ENCODE results near the gene RAB3B.
"Not testable (repeated sequence)": the region's sequence is repeated elsewhere in the genome, so short reads cannot be mapped to it uniquely, and the experiment has no call there.

RAB3B gene

DNA sequence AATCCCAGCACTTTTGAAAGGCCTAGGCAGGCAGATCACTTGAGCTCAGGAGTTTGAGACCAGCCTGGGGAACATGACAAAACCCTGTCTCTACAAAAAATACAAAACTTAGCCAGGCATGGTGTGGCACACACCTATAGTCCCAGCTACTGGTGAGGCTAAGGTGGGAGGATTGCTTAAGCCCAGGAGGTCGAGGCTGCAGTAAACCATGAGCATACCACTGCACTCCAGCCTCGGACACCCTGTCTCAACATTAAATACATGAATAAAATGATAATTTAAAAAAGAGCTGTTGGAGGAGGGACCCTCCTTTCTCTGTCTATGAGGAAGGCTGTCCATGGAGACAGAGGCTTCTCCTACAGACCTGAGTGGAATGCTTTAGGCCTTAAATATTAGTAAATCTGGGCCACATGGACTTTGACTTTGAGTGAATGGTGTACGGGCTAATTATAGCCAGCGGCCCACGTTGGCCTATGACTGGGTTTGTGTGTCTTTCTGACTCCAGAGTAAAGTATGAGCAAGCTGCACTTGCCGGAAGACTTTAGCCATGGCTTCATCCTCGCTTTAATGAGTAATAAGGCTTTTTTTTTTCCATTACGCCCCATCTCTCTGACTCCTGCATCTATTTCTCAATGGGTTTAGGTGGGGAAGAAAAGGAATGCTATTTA lies 21.3 kb downstream of the RAB3B start:
- no peaks in the 10 kb centered on the region for H3K36me3 ChIP-seq (ENCODE audit: control insufficient read depth, insufficient read depth, low read length)
- no peak overlapping the region for H3K4me3 ChIP-seq (ENCODE audit: insufficient read depth, low read depth, low read length, poor library complexity, severe bottlenecking)
- DNase-seq = no peak
- no peaks in the 10 kb centered on the region for H3K4me1 ChIP-seq (ENCODE audit: control insufficient read depth, insufficient read depth, low read length, poor library complexity, severe bottlenecking)
- H3K27me3 ChIP-seq (replicated peaks; ENCODE audit: control insufficient read depth, insufficient read depth, low read length, poor library complexity, severe bottlenecking) = no peaks in the 10 kb centered on the region
- H3K9me3 ChIP-seq (ENCODE audit: control insufficient read depth, low read length) = no peaks in the 10 kb centered on the region
- no peak overlapping the region for H3K27ac ChIP-seq (ENCODE audit: insufficient read depth, low read length, poor library complexity, severe bottlenecking)

DNA sequence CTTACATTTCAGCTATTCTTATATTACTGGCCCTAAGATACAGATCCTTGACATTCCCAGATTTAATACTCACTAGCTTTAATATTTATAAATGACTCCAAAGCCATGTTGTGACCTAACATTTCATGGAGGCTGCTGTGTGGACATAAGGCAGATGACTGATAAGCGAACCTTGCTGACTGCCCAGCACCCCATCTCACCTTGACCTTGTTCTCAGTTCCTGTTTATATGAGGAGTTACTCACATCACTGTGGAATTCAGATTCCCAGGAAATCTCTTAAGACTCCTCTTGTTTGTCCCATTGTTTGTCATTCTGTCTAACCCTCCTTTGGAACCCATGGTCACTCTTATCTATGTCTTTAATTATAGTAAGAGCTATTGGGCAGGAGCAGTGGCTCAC lies 21.9 kb downstream of the RAB3B start:
- Histone ChIP-seq H3K36me3 (ENCODE audit: control insufficient read depth, insufficient read depth, low read length) (no peaks in the 10 kb centered on the region), H3K9me3 (ENCODE audit: control insufficient read depth, low read length) (no peaks in the 10 kb centered on the region), H3K27me3 (replicated peaks; ENCODE audit: control insufficient read depth, insufficient read depth, low read length, poor library complexity, severe bottlenecking) (no peaks in the 10 kb centered on the region), H3K4me3 (ENCODE audit: insufficient read depth, low read depth, low read length, poor library complexity, severe bottlenecking) (no peak overlapping the region), H3K4me1 (ENCODE audit: control insufficient read depth, insufficient read depth, low read length, poor library complexity, severe bottlenecking) (no peaks in the 10 kb centered on the region), H3K27ac (ENCODE audit: insufficient read depth, low read length, poor library complexity, severe bottlenecking) (no peak overlapping the region)
- DNase-seq = no peak

DNA sequence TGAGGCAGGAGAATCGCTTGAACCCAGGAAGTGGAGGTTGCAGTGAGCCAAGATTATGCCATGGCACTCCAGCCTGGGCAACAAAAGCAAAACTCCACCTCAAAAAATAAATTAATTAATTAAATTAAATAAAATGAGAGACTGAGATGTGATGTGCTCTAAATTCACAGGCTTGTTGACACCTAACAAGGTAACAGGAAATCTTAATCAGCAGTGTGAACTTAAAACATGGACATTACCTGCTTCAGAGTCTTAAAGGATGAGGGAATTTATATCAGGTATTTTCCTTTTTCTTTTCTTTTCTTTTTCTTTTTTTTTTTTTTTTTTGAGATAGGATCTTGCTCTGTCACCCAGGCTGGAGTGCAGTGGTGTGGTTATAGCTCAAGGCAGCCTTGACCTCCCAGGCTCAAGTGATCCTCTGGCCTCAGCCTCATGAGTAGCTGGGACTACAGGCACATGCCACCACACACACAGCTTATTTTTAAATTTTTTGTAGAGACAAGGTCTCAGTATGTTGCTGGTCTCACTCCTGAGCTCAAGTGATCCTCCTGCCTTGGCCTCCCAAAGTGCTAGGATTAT lies 23.2 kb downstream of the RAB3B start:
- not testable (repeated sequence) for H3K27me3 ChIP-seq (replicated peaks; ENCODE audit: control insufficient read depth, insufficient read depth, low read length, poor library complexity, severe bottlenecking); H3K36me3 ChIP-seq (ENCODE audit: control insufficient read depth, insufficient read depth, low read length); H3K9me3 ChIP-seq (ENCODE audit: control insufficient read depth, low read length); DNase-seq; H3K27ac ChIP-seq (ENCODE audit: insufficient read depth, low read length, poor library complexity, severe bottlenecking); H3K4me3 ChIP-seq (ENCODE audit: insufficient read depth, low read depth, low read length, poor library complexity, severe bottlenecking); H3K4me1 ChIP-seq (ENCODE audit: control insufficient read depth, insufficient read depth, low read length, poor library complexity, severe bottlenecking)

DNA sequence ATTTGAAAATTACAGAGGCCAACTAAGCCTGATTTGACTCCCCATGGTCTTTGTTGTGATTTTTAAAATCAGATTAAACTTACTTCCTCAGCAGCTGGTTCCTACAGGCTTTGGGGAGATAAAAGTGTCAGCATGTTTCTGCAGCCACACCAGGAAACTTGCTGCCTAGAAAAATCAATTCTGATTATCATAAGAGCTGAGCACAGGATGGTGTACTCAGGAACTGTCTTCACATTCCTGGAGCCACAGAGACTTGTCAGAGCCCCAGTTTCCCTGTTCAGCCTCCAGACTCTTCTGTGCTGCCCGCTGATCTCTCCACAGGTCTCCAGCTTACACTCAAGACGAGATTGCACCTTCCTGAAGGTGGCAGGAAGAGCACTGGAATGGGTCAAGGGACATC lies 23.9 kb downstream of the RAB3B start:
- no peak overlapping the region for H3K27ac ChIP-seq (ENCODE audit: insufficient read depth, low read length, poor library complexity, severe bottlenecking)
- H3K4me3 ChIP-seq (ENCODE audit: insufficient read depth, low read depth, low read length, poor library complexity, severe bottlenecking) = no peak overlapping the region

DNA sequence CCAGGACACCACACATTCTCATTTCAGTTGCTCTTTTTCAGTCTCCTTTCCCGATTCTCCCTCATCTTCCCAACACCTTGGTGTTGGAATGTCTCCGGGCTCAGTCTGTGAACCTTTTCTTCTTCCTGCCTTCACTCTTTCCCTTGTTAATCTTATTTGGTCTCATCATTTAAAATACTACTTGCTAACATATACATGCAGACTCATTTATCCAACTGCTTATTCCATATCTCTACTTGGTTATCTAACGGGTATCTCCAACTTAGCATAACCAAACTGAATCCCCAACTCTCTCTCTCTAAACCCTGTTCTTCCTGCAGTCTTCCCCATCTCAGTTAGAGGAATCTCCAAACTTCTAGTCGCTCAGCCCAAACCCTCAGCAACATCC lies 26.2 kb downstream of the RAB3B start:
- H3K27me3 ChIP-seq (replicated peaks; ENCODE audit: control insufficient read depth, insufficient read depth, low read length, poor library complexity, severe bottlenecking) = no peaks in the 10 kb centered on the region
- H3K4me1 ChIP-seq (ENCODE audit: control insufficient read depth, insufficient read depth, low read length, poor library complexity, severe bottlenecking) = no peaks in the 10 kb centered on the region
- H3K27ac ChIP-seq (ENCODE audit: insufficient read depth, low read length, poor library complexity, severe bottlenecking) = no peak overlapping the region
- no peak for DNase-seq
- H3K9me3 ChIP-seq (ENCODE audit: control insufficient read depth, low read length) = no peaks in the 10 kb centered on the region
- no peak overlapping the region for H3K4me3 ChIP-seq (ENCODE audit: insufficient read depth, low read depth, low read length, poor library complexity, severe bottlenecking)
- no peaks in the 10 kb centered on the region for H3K36me3 ChIP-seq (ENCODE audit: control insufficient read depth, insufficient read depth, low read length)

More for the DNA sequence above, 23.9 kb downstream of the RAB3B start:
- Histone ChIP-seq H3K27me3 (replicated peaks; ENCODE audit: control insufficient read depth, insufficient read depth, low read length, poor library complexity, severe bottlenecking) (no peaks in the 10 kb centered on the region), H3K4me1 (ENCODE audit: control insufficient read depth, insufficient read depth, low read length, poor library complexity, severe bottlenecking) (no peaks in the 10 kb centered on the region), H3K9me3 (ENCODE audit: control insufficient read depth, low read length) (no peaks in the 10 kb centered on the region), H3K36me3 (ENCODE audit: control insufficient read depth, insufficient read depth, low read length) (no peaks in the 10 kb centered on the region)
- no peak for DNase-seq

DNA sequence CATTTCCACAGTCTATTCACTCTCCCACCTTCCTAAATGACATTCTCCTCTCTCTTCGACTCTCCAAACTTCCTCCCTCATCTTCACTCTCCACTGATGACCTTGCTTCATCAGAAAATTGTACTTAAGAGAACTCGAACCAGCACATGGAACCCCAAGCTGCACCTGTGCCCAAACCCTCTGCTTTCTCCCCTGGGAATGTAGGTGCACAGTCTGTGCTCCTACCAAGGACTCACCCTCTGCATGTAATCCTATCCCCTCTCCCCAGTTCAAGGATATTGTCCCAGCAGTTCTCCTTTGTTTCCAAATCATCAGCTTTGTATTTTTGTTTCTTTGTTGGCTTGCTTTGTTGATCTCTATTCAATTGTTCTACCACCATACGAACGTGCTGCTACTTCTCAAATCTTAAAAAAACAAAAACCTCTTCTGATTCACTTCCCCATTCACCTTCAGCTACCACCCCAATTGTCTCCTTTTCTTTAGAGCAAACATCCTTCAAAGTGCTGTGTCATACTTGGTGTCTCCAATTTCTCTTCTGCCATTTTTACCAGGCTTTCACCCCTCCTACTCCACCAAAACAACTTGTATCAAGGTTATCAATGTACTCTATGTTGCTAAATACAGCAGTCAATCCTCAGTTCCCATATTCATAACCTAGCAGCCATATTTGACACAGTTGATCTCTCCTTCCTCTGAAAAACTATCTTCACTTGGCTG lies 26.8 kb downstream of the RAB3B start:
- no peak for DNase-seq

DNA sequence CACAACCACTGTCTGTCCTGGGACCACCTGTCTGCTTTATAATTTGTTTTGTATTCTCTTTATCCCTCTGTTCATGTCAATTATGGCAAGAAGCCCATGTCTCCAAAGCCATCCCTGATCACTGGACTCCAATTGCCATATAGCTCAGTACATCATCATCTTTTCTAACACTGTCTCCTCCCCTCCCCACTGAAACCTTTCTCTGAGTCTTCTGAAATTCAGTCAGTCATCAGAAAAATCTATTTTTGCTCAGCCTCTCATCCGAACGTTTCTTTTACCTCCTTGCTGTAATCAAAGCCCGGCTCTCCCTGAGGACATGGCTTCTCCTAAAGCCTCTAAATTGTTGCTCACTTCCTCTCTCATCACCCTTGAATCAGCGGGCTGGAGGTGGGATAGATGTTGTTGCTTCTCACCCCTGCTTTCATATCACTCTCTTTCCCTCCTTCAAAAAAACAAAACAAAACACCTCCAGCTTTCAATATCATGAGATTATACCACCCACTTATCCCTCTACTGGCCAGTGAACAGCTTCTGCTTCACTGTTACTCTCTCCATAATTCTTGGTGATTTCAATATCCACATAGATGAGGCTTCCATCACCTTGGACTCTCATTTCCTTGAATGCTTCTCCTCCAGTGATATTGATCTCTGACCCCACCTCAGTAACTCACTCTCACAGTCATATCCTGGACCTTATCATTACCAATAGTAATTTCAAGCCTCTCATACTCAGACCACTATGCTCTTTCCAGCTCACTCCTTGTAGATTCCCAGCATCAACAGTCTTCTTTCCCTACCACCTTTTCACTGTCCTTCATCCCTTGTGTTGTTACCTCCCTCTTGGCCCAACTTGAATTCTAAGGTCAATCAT lies 27.8 kb downstream of the RAB3B start:
- no peak overlapping the region for H3K27ac ChIP-seq (ENCODE audit: insufficient read depth, low read length, poor library complexity, severe bottlenecking)
- H3K4me1 ChIP-seq (ENCODE audit: control insufficient read depth, insufficient read depth, low read length, poor library complexity, severe bottlenecking) = no peaks in the 10 kb centered on the region
- H3K27me3 ChIP-seq (replicated peaks; ENCODE audit: control insufficient read depth, insufficient read depth, low read length, poor library complexity, severe bottlenecking) = no peaks in the 10 kb centered on the region
- H3K36me3 ChIP-seq (ENCODE audit: control insufficient read depth, insufficient read depth, low read length) = no peaks in the 10 kb centered on the region
- H3K9me3 ChIP-seq (ENCODE audit: control insufficient read depth, low read length) = no peaks in the 10 kb centered on the region
- no peak for DNase-seq
- H3K4me3 ChIP-seq (ENCODE audit: insufficient read depth, low read depth, low read length, poor library complexity, severe bottlenecking) = no peak overlapping the region

More for the DNA sequence above, 26.8 kb downstream of the RAB3B start:
- Histone ChIP-seq H3K9me3 (ENCODE audit: control insufficient read depth, low read length) (no peaks in the 10 kb centered on the region), H3K27ac (ENCODE audit: insufficient read depth, low read length, poor library complexity, severe bottlenecking) (no peak overlapping the region), H3K27me3 (replicated peaks; ENCODE audit: control insufficient read depth, insufficient read depth, low read length, poor library complexity, severe bottlenecking) (no peaks in the 10 kb centered on the region), H3K36me3 (ENCODE audit: control insufficient read depth, insufficient read depth, low read length) (no peaks in the 10 kb centered on the region), H3K4me1 (ENCODE audit: control insufficient read depth, insufficient read depth, low read length, poor library complexity, severe bottlenecking) (no peaks in the 10 kb centered on the region), H3K4me3 (ENCODE audit: insufficient read depth, low read depth, low read length, poor library complexity, severe bottlenecking) (no peak overlapping the region)

DNA sequence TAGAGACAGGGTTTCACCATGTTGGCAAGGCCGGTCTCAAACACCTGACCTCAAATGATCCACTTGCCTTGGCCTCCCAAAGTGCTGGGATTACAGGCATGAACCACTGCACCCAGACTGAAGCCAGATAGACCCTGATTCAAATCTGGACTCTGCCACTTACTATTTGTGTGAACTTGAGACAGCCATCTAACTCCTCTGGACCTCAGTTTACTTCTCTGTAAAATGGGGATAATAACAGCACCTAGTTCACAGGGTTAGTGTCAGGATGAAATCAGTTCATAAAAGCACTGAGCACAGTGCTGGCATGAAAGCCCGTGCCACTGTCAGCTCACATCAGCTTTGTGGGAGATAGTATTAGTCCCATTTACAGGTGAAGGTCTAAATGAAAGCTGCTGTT lies 28.5 kb downstream of the RAB3B start:
- no peak overlapping the region for H3K27ac ChIP-seq (ENCODE audit: insufficient read depth, low read length, poor library complexity, severe bottlenecking)
- DNase-seq = no peak
- no peaks in the 10 kb centered on the region for H3K36me3 ChIP-seq (ENCODE audit: control insufficient read depth, insufficient read depth, low read length)
- H3K9me3 ChIP-seq (ENCODE audit: control insufficient read depth, low read length) = no peaks in the 10 kb centered on the region
- no peaks in the 10 kb centered on the region for H3K4me1 ChIP-seq (ENCODE audit: control insufficient read depth, insufficient read depth, low read length, poor library complexity, severe bottlenecking)
- H3K4me3 ChIP-seq (ENCODE audit: insufficient read depth, low read depth, low read length, poor library complexity, severe bottlenecking) = no peak overlapping the region
- no peaks in the 10 kb centered on the region for H3K27me3 ChIP-seq (replicated peaks; ENCODE audit: control insufficient read depth, insufficient read depth, low read length, poor library complexity, severe bottlenecking)

DNA sequence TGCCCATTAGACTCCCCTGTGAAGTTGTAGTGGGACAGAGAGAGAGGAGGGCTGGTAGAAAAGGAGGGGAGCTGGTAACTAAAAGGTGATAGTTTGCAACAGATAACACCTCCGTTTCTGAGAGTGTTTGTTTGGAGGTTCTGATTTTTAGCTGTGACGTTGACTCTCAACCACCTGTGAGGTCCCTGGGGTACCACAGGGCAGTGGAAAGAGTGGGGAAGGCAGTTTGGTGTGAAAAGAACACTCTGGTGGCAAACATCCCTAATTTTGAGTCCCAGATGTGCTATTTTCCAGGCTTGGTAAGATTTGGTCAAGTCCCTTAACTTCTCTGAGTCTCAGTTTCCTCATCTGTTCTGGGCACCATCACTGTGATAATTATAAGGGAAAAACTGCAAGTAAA lies 29.3 kb downstream of the RAB3B start:
- H3K9me3 ChIP-seq (ENCODE audit: control insufficient read depth, low read length) = no peaks in the 10 kb centered on the region
- no peaks in the 10 kb centered on the region for H3K4me1 ChIP-seq (ENCODE audit: control insufficient read depth, insufficient read depth, low read length, poor library complexity, severe bottlenecking)
- no peak overlapping the region for H3K27ac ChIP-seq (ENCODE audit: insufficient read depth, low read length, poor library complexity, severe bottlenecking)
- no peak for DNase-seq
- no peaks in the 10 kb centered on the region for H3K27me3 ChIP-seq (replicated peaks; ENCODE audit: control insufficient read depth, insufficient read depth, low read length, poor library complexity, severe bottlenecking)
- H3K36me3 ChIP-seq (ENCODE audit: control insufficient read depth, insufficient read depth, low read length) = no peaks in the 10 kb centered on the region
- H3K4me3 ChIP-seq (ENCODE audit: insufficient read depth, low read depth, low read length, poor library complexity, severe bottlenecking) = no peak overlapping the region
